ENCODE results near the gene DAPK3. TPM values are rescaled to one million over a fixed set of nuclear protein-coding genes. Genes with fewer than 3 reads are reported as not detected.

Gene DAPK3
- polyA plus RNA-seq, 1 donor from 2014 or later = 100 TPM

DNA sequence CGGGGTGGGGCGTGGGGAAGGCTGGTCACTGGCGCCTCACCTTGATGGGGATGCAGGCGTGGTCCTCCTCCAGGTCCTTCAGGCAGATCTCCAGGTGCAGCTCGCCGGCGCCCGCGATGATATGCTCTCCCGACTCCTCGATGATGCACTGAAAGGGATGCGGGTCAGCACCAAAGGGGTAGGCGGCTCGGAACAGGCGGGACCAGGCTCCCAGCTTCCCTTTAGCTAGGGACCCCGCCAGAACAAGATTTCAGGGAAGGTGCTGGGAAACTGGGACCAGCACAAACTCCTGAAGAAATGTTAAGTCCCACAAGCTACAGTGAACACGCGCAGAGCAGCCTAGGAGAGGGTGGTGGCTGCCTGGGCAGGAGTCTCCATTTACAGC lies 8.4 kb upstream of the DAPK3 start:
- Histone ChIP-seq H3K27me3 (ENCODE audit: insufficient read depth, low read depth, low read length) (no peaks in the 10 kb centered on the region), H3F3A (ENCODE audit: insufficient read depth, low read length, poor library complexity, severe bottlenecking) (no peaks in the 10 kb centered on the region), H3K27ac (ENCODE audit: low read length) (no peak overlapping the region), H3K9me3 (ENCODE audit: low read length) (no peaks in the 10 kb centered on the region), H3K36me3 (ENCODE audit: insufficient read depth, low read length) (no peaks in the 10 kb centered on the region), H4K20me1 (ENCODE audit: insufficient read depth) (peaks cover 46% of the 10 kb centered on the region), H2AFZ (ENCODE audit: low read depth, low read length) (no peak overlapping the region), H3K4me3 (ENCODE audit: low read length) (no peak overlapping the region), H3K9ac (ENCODE audit: low read length) (no peak overlapping the region), H3K79me2 (replicated peaks; ENCODE audit: insufficient read depth, low read length) (peaks cover 14% of the 10 kb centered on the region), H3K4me2 (ENCODE audit: low read length) (no peak overlapping the region), H3K9me2 (ENCODE audit: insufficient read depth, low read length) (no peaks in the 10 kb centered on the region)
- TF ChIP-seq, protein P1, sequence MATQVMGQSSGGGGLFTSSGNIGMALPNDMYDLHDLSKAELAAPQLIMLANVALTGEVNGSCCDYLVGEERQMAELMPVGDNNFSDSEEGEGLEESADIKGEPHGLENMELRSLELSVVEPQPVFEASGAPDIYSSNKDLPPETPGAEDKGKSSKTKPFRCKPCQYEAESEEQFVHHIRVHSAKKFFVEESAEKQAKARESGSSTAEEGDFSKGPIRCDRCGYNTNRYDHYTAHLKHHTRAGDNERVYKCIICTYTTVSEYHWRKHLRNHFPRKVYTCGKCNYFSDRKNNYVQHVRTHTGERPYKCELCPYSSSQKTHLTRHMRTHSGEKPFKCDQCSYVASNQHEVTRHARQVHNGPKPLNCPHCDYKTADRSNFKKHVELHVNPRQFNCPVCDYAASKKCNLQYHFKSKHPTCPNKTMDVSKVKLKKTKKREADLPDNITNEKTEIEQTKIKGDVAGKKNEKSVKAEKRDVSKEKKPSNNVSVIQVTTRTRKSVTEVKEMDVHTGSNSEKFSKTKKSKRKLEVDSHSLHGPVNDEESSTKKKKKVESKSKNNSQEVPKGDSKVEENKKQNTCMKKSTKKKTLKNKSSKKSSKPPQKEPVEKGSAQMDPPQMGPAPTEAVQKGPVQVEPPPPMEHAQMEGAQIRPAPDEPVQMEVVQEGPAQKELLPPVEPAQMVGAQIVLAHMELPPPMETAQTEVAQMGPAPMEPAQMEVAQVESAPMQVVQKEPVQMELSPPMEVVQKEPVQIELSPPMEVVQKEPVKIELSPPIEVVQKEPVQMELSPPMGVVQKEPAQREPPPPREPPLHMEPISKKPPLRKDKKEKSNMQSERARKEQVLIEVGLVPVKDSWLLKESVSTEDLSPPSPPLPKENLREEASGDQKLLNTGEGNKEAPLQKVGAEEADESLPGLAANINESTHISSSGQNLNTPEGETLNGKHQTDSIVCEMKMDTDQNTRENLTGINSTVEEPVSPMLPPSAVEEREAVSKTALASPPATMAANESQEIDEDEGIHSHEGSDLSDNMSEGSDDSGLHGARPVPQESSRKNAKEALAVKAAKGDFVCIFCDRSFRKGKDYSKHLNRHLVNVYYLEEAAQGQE (IDR thresholded peaks at IDR 0.05; ENCODE audit: borderline replicate concordance) = no peak
- TF ChIP-seq POLR2AphosphoS5 (IDR thresholded peaks at IDR 0.05) (no peak), EP300 (conservative IDR thresholded peaks at IDR 0.05; ENCODE audit: poor library complexity, severe bottlenecking) (no peak), TAF1 (IDR thresholded peaks at IDR 0.05; ENCODE audit: low read depth) (no peak), MXI1 (conservative IDR thresholded peaks at IDR 0.05; ENCODE audit: poor library complexity, severe bottlenecking) (no peak), EZH2 (IDR thresholded peaks at IDR 0.05; ENCODE audit: borderline replicate concordance, insufficient read depth, low read length, poor library complexity, severe bottlenecking) (no peak), RAD21 (conservative IDR thresholded peaks at IDR 0.05) (no peak), SMC3 (conservative IDR thresholded peaks at IDR 0.05; ENCODE audit: poor library complexity) (no peak)
- TF ChIP-seq, protein P2, sequence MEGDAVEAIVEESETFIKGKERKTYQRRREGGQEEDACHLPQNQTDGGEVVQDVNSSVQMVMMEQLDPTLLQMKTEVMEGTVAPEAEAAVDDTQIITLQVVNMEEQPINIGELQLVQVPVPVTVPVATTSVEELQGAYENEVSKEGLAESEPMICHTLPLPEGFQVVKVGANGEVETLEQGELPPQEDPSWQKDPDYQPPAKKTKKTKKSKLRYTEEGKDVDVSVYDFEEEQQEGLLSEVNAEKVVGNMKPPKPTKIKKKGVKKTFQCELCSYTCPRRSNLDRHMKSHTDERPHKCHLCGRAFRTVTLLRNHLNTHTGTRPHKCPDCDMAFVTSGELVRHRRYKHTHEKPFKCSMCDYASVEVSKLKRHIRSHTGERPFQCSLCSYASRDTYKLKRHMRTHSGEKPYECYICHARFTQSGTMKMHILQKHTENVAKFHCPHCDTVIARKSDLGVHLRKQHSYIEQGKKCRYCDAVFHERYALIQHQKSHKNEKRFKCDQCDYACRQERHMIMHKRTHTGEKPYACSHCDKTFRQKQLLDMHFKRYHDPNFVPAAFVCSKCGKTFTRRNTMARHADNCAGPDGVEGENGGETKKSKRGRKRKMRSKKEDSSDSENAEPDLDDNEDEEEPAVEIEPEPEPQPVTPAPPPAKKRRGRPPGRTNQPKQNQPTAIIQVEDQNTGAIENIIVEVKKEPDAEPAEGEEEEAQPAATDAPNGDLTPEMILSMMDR (IDR thresholded peaks at IDR 0.05; ENCODE audit: poor library complexity, severe bottlenecking) = no peak

- no peaks in the 10 kb centered on the region for H3K9me2 ChIP-seq (ENCODE audit: insufficient read depth, low read length)
- H3F3A ChIP-seq (ENCODE audit: insufficient read depth, low read length, poor library complexity, severe bottlenecking) = no peaks in the 10 kb centered on the region
- peaks cover 35% of the 10 kb centered on the region for H4K20me1 ChIP-seq (ENCODE audit: insufficient read depth)
- H3K4me3 ChIP-seq (ENCODE audit: low read length) = no peak overlapping the region
- no peak overlapping the region for H2AFZ ChIP-seq (ENCODE audit: low read depth, low read length)
- peaks cover 2% of the 10 kb centered on the region for H3K79me2 ChIP-seq (replicated peaks; ENCODE audit: insufficient read depth, low read length)
- no peaks in the 10 kb centered on the region for H3K36me3 ChIP-seq (ENCODE audit: insufficient read depth, low read length)
- no peak for TF ChIP-seq MXI1 (conservative IDR thresholded peaks at IDR 0.05; ENCODE audit: poor library complexity, severe bottlenecking)
- no peak for TF ChIP-seq EZH2 (IDR thresholded peaks at IDR 0.05; ENCODE audit: borderline replicate concordance, insufficient read depth, low read length, poor library complexity, severe bottlenecking)
- no peak for TF ChIP-seq EP300 (conservative IDR thresholded peaks at IDR 0.05; ENCODE audit: poor library complexity, severe bottlenecking)
- no peak for TF ChIP-seq SMC3 (conservative IDR thresholded peaks at IDR 0.05; ENCODE audit: poor library complexity)
- TF ChIP-seq POLR2AphosphoS5 (IDR thresholded peaks at IDR 0.05) = no peak
- TF ChIP-seq, protein P1 (IDR thresholded peaks at IDR 0.05; ENCODE audit: borderline replicate concordance) = no peak
- TF ChIP-seq RAD21 (conservative IDR thresholded peaks at IDR 0.05) = no peak
- TF ChIP-seq TAF1 (IDR thresholded peaks at IDR 0.05; ENCODE audit: low read depth) = no peak
- TF ChIP-seq, protein P2 (IDR thresholded peaks at IDR 0.05; ENCODE audit: poor library complexity, severe bottlenecking) = no peak
- no peaks in the 10 kb centered on the region for H3K9me3 ChIP-seq (ENCODE audit: low read length)
- no peak overlapping the region for H3K9ac ChIP-seq (ENCODE audit: low read length)
- H3K27me3 ChIP-seq (ENCODE audit: insufficient read depth, low read depth, low read length) = no peaks in the 10 kb centered on the region
- H3K4me2 ChIP-seq (ENCODE audit: low read length) = no peak overlapping the region
- H3K27ac ChIP-seq (ENCODE audit: low read length) = no peak overlapping the region
These were observed 7.2 kb upstream of the DAPK3 start for GRCh38 chr19:3978145-3978544.
